ENCODE results near the gene B4GALNT1. TPM values are rescaled to one million over a fixed set of nuclear protein-coding genes. Genes with fewer than 3 reads are reported as not detected.

The B4GALNT1 gene
- total RNA-seq, 4 donors from 2014 or later, result 0.18 to 0.56 (median 0.23) TPM

GRCh38 chr12:57609101-57609780 lies 23.8 kb downstream of the B4GALNT1 start:
- intact Hi-C loops (cut with DNase I), result no loop called here
- peak overlapping the region; percentile 35 to 92 (median 86) for H3K27ac ChIP-seq
- no peaks in the 10 kb centered on the region for H3K9me3 ChIP-seq
- peak overlapping the region in 3 of 4 donors; percentile 57 to 75 (median 69) for H3K4me3 ChIP-seq
- peaks cover 0 to 11% (median 0%) of the 10 kb centered on the region in 3 donors for H3K36me3 ChIP-seq
- no peak for TF ChIP-seq POLR2A (IDR thresholded peaks at IDR 0.05)
- peaks cover 20 to 65% (median 23%) of the 10 kb centered on the region in 3 donors for H3K4me1 ChIP-seq
- 65 to 68% methylated on average over 13 to 19 of the region's 19 CpGs for WGBS, 2 donors
- H3K27me3 ChIP-seq, result peaks cover 0 to 51% (median 0%) of the 10 kb centered on the region in 4 donors
- DNase-seq, result no peak

- TF ChIP-seq POLR2A (IDR thresholded peaks at IDR 0.05) (no peak), CTCF (IDR thresholded peaks at IDR 0.05) (no peak)
- Histone ChIP-seq H3K27ac (peak overlapping the region in 2 of 4 donors; percentile 13 to 90), H3K9me3 (no peaks in the 10 kb centered on the region), H3K4me3 (no peak overlapping the region), H3K36me3 (peaks cover 0 to 11% (median 0%) of the 10 kb centered on the region in 3 donors), H3K4me1 (peaks cover 29 to 65% (median 31%) of the 10 kb centered on the region in 3 donors), H3K27me3 (peaks cover 0 to 40% (median 0%) of the 10 kb centered on the region in 4 donors)
- DNase-seq, result no peak
- intact Hi-C loops (cut with DNase I), result no loop called here
- 73 to 78% methylated on average over 8 to 10 of the region's 12 CpGs for WGBS, 2 donors
Measured at GRCh38 chr12:57607958-57608663, 24.9 kb downstream of the B4GALNT1 start.

GRCh38 chr12:57606821-57607220 lies 26.2 kb downstream of the B4GALNT1 start:
- DNase-seq, result no peak
- no peak overlapping the region for H3K27ac ChIP-seq

GRCh38 chr12:57606399-57606798 lies 26.6 kb downstream of the B4GALNT1 start:
- Histone ChIP-seq H3K27me3 (peaks cover 0 to 23% (median 0%) of the 10 kb centered on the region in 4 donors), H3K27ac (peak overlapping the region in 2 of 4 donors; percentile 28 to 90), H3K9me3 (no peaks in the 10 kb centered on the region), H3K36me3 (peaks cover 0 to 22% (median 4%) of the 10 kb centered on the region in 3 donors), H3K4me3 (no peak overlapping the region), H3K4me1 (peaks cover 27 to 49% (median 29%) of the 10 kb centered on the region in 3 donors)
- TF ChIP-seq POLR2A (IDR thresholded peaks at IDR 0.05), result no peak
- TF ChIP-seq CTCF (IDR thresholded peaks at IDR 0.05), result no peak
- WGBS, 2 donors, result 54 to 100% methylated on average over 1 to 2 of the region's 2 CpGs
- intact Hi-C loops (cut with DNase I), result no loop called here
- no peak for DNase-seq

More at GRCh38 chr12:57606821-57607220, 26.2 kb downstream of the B4GALNT1 start:
- Histone ChIP-seq H3K36me3 (peaks cover 0 to 17% (median 4%) of the 10 kb centered on the region in 3 donors), H3K4me3 (no peak overlapping the region), H3K4me1 (peaks cover 29 to 54% (median 31%) of the 10 kb centered on the region in 3 donors), H3K9me3 (no peaks in the 10 kb centered on the region), H3K27me3 (peaks cover 0 to 27% (median 0%) of the 10 kb centered on the region in 4 donors)
- intact Hi-C loops (cut with DNase I), result no loop called here
- TF ChIP-seq POLR2A (IDR thresholded peaks at IDR 0.05) (no peak), CTCF (IDR thresholded peaks at IDR 0.05) (no peak)
- WGBS, 2 donors, result 85% methylated on average over 5 of the region's 11 CpGs; no CpG with 5 or more reads in 1 of the 2 donors

GRCh38 chr12:57605811-57606311 lies 27.1 kb downstream of the B4GALNT1 start:
- DNase-seq, result no peak
- Histone ChIP-seq H3K36me3 (peaks cover 2 to 27% (median 4%) of the 10 kb centered on the region in 3 donors), H3K27me3 (peaks cover 0 to 17% (median 0%) of the 10 kb centered on the region in 4 donors), H3K4me3 (peak overlapping the region in 3 of 4 donors; percentile 63 to 94 (median 69)), H3K27ac (peak overlapping the region in 3 of 4 donors; percentile 89 to 99 (median 90)), H3K9me3 (no peaks in the 10 kb centered on the region), H3K4me1 (peaks cover 21 to 44% (median 27%) of the 10 kb centered on the region in 3 donors)
- WGBS, 2 donors, result 57 to 65% methylated on average over 3 to 4 of the region's 4 CpGs
- intact Hi-C loops (cut with DNase I), result no loop called here
- no peak for TF ChIP-seq POLR2A (IDR thresholded peaks at IDR 0.05)
- TF ChIP-seq CTCF (IDR thresholded peaks at IDR 0.05), result no peak

Measured in esophagus squamous epithelium (tissue), 5 donors.